Measurements from ENCODE around the gene CAPS2. TPM values are rescaled to one million over a fixed set of nuclear protein-coding genes. Genes with fewer than 3 reads are reported as not detected.

Gene CAPS2
- total RNA-seq, 1 experiment from 2014 or later: 11.8 TPM

GRCh38 chr12:75364919-75365318, 34.8 kb upstream of the CAPS2 start:
- peaks cover 10% of the 10 kb centered on the region for H3K4me1 Mint-ChIP-seq (ENCODE audit: low read depth, unreplicated experiment)
- CTCF ChIA-PET: no interaction called here
- no peak overlapping the region for H3K27ac Mint-ChIP-seq (ENCODE audit: unreplicated experiment)
- no TSS peak for BruUV-seq (replicated peaks)
- H3K27me3 Mint-ChIP-seq (ENCODE audit: unreplicated experiment): no peaks in the 10 kb centered on the region
- intact Hi-C loops (cut with micrococcal nuclease; ENCODE audit: unreplicated experiment): no loop called here
- no peak overlapping the region for H3K4me3 Mint-ChIP-seq (ENCODE audit: low read depth, unreplicated experiment)
- TF ChIP-seq CTCF (IDR thresholded peaks at IDR 0.05; ENCODE audit: unreplicated experiment): no peak
- H3K9me3 Mint-ChIP-seq (ENCODE audit: low read depth, unreplicated experiment): no peaks in the 10 kb centered on the region
- no peaks in the 10 kb centered on the region for H3K36me3 Mint-ChIP-seq (ENCODE audit: insufficient read depth, unreplicated experiment)
- no peak for DNase-seq

GRCh38 chr12:75361408-75361807, 31.3 kb upstream of the CAPS2 start:
- Mint-ChIP-seq H3K9me3 (ENCODE audit: low read depth, unreplicated experiment) (no peaks in the 10 kb centered on the region), H3K36me3 (ENCODE audit: insufficient read depth, unreplicated experiment) (no peaks in the 10 kb centered on the region), H3K4me3 (ENCODE audit: low read depth, unreplicated experiment) (no peak overlapping the region), H3K27me3 (ENCODE audit: unreplicated experiment) (no peaks in the 10 kb centered on the region), H3K27ac (ENCODE audit: unreplicated experiment) (no peak overlapping the region), H3K4me1 (ENCODE audit: low read depth, unreplicated experiment) (peaks cover 7% of the 10 kb centered on the region)
- no peak for TF ChIP-seq CTCF (IDR thresholded peaks at IDR 0.05; ENCODE audit: unreplicated experiment)
- intact Hi-C loops (cut with micrococcal nuclease; ENCODE audit: unreplicated experiment): no loop called here
- no TSS peak for BruUV-seq (replicated peaks)
- CTCF ChIA-PET: no interaction called here
- no peak for DNase-seq

- no peaks in the 10 kb centered on the region for H3K36me3 Mint-ChIP-seq (ENCODE audit: insufficient read depth, unreplicated experiment)
- CTCF ChIA-PET: no interaction called here
- H3K4me1 Mint-ChIP-seq (ENCODE audit: low read depth, unreplicated experiment): peaks cover 2% of the 10 kb centered on the region
- H3K4me3 Mint-ChIP-seq (ENCODE audit: low read depth, unreplicated experiment): no peak overlapping the region
- BruUV-seq (replicated peaks): no TSS peak
- H3K27ac Mint-ChIP-seq (ENCODE audit: unreplicated experiment): no peak overlapping the region
- no peak for DNase-seq
- no peak for TF ChIP-seq CTCF (IDR thresholded peaks at IDR 0.05; ENCODE audit: unreplicated experiment)
- H3K27me3 Mint-ChIP-seq (ENCODE audit: unreplicated experiment): no peaks in the 10 kb centered on the region
- intact Hi-C loops (cut with micrococcal nuclease; ENCODE audit: unreplicated experiment): no loop called here
- no peaks in the 10 kb centered on the region for H3K9me3 Mint-ChIP-seq (ENCODE audit: low read depth, unreplicated experiment)
These were observed 30.8 kb upstream of the CAPS2 start for GRCh38 chr12:75360920-75361319.

GRCh38 chr12:75354011-75354410, 23.9 kb upstream of the CAPS2 start:
- H3K4me1 Mint-ChIP-seq (ENCODE audit: low read depth, unreplicated experiment): no peaks in the 10 kb centered on the region
- intact Hi-C loops (cut with micrococcal nuclease; ENCODE audit: unreplicated experiment): no loop called here
- no peak for DNase-seq
- H3K36me3 Mint-ChIP-seq (ENCODE audit: insufficient read depth, unreplicated experiment): no peaks in the 10 kb centered on the region
- H3K9me3 Mint-ChIP-seq (ENCODE audit: low read depth, unreplicated experiment): peaks cover 6% of the 10 kb centered on the region
- CTCF ChIA-PET: no interaction called here
- no peaks in the 10 kb centered on the region for H3K27me3 Mint-ChIP-seq (ENCODE audit: unreplicated experiment)
- no TSS peak for BruUV-seq (replicated peaks)
- TF ChIP-seq CTCF (IDR thresholded peaks at IDR 0.05; ENCODE audit: unreplicated experiment): no peak
- H3K27ac Mint-ChIP-seq (ENCODE audit: unreplicated experiment): no peak overlapping the region
- H3K4me3 Mint-ChIP-seq (ENCODE audit: low read depth, unreplicated experiment): no peak overlapping the region

GRCh38 chr12:75350413-75350812, 20.3 kb upstream of the CAPS2 start:
- Mint-ChIP-seq H3K27me3 (ENCODE audit: unreplicated experiment) (no peaks in the 10 kb centered on the region), H3K9me3 (ENCODE audit: low read depth, unreplicated experiment) (peaks cover 6% of the 10 kb centered on the region), H3K4me1 (ENCODE audit: low read depth, unreplicated experiment) (peaks cover 4% of the 10 kb centered on the region), H3K4me3 (ENCODE audit: low read depth, unreplicated experiment) (no peak overlapping the region), H3K27ac (ENCODE audit: unreplicated experiment) (no peak overlapping the region), H3K36me3 (ENCODE audit: insufficient read depth, unreplicated experiment) (no peaks in the 10 kb centered on the region)
- intact Hi-C loops (cut with micrococcal nuclease; ENCODE audit: unreplicated experiment): no loop called here
- no peak for DNase-seq
- no peak for TF ChIP-seq CTCF (IDR thresholded peaks at IDR 0.05; ENCODE audit: unreplicated experiment)
- BruUV-seq (replicated peaks): no TSS peak
- CTCF ChIA-PET: no interaction called here

All from Calu3 (cell line).